ENCODE measurements around the gene TEX101.

- TF ChIP-seq CTCF (IDR thresholded peaks at IDR 0.05) (no peak), POLR2A (IDR thresholded peaks at IDR 0.05) (no peak), POLR2AphosphoS5 (IDR thresholded peaks at IDR 0.05) (no peak)
These were observed 33.0 kb downstream of the TEX101 start for GRCh38 chr19:43447655-43448054.
